MM.1S (cell line): ENCODE data around the gene FOXL3.

Experiments
- DNase-seq: peaks from one replicate; pipeline ENCODE4 v3.0.0-alpha.2; 2015
- H2AFZ ChIP-seq: fragments of 300-600 bp; sonication (generic); 2 replicates; pipeline ENCODE4 v1.6.0; 2016; ENCODE audit warnings: antibody characterized with exemption, low read length
- H3F3A ChIP-seq: fragments of 300-600 bp; sonication (generic); 2 replicates; pipeline ENCODE4 v1.6.1; 2016; ENCODE audit warnings: mild to moderate bottlenecking, antibody characterized with exemption, low read length, moderate library complexity, mixed read lengths; ENCODE audit not compliant: insufficient read depth
- H3K27ac ChIP-seq: fragments of 300-600 bp; sonication (generic); 2 replicates; pipeline ENCODE4 v1.5.1; 2016; ENCODE audit warnings: mild to moderate bottlenecking, low read length
- H3K27me3 ChIP-seq: fragments of 300-600 bp; sonication (generic); replicated peaks from 2 replicates; pipeline ENCODE4 v1.6.0; 2016; ENCODE audit warnings: low read length; ENCODE audit not compliant: insufficient read depth
- H3K36me3 ChIP-seq: fragments of 300-600 bp; sonication (generic); replicated peaks from 2 replicates; pipeline ENCODE4 v1.6.1; 2016; ENCODE audit warnings: mild to moderate bottlenecking, low read length, mixed read lengths; ENCODE audit not compliant: insufficient read depth
- H3K4me1 ChIP-seq: fragments of 300-600 bp; sonication (generic); 2 replicates; pipeline ENCODE4 v1.6.1; 2016; ENCODE audit warnings: low read length, mixed read lengths
- H3K4me2 ChIP-seq: fragments of 300-600 bp; sonication (generic); 2 replicates; pipeline ENCODE4 v1.6.0; 2016; ENCODE audit warnings: low read depth, low read length
- H3K4me3 ChIP-seq: fragments of 300-600 bp; sonication (generic); 2 replicates; pipeline ENCODE4 v1.5.1; 2016; ENCODE audit warnings: low read length, mixed read lengths
- H3K79me2 ChIP-seq: fragments of 300-600 bp; sonication (generic); 2 replicates; pipeline ENCODE4 v1.6.1; 2016; ENCODE audit warnings: mixed run types, low read length, mixed read lengths
- H3K9ac ChIP-seq: fragments of 300-600 bp; sonication (generic); 2 replicates; pipeline ENCODE4 v1.6.1; 2016; ENCODE audit warnings: low read length, mixed read lengths
- H3K9me2 ChIP-seq: fragments of 300-600 bp; sonication (generic); replicated peaks from 2 replicates; pipeline ENCODE4 v1.6.1; 2016; ENCODE audit warnings: mild to moderate bottlenecking, low read length, mixed read lengths; ENCODE audit not compliant: insufficient read depth
- H3K9me3 ChIP-seq: fragments of 300-600 bp; sonication (generic); replicated peaks from 2 replicates; pipeline ENCODE4 v1.6.1; 2016; ENCODE audit warnings: mild to moderate bottlenecking, low read length, mixed read lengths; ENCODE audit not compliant: insufficient read depth
- H4K20me1 ChIP-seq: fragments of 300-600 bp; sonication (generic); 2 replicates; pipeline ENCODE4 v1.6.1; 2016; ENCODE audit warnings: mild to moderate bottlenecking, low read length, moderate library complexity, mixed read lengths; ENCODE audit not compliant: insufficient read depth
- CTCF ChIP-seq: fragments of 300-600 bp; sonication (generic); IDR thresholded peaks from 2 replicates; pipeline ENCODE4 v1.5.1; 2016; ENCODE audit warnings: antibody characterized with exemption, low read length, mixed read lengths
- EZH2 ChIP-seq: fragments of 300-600 bp; sonication (generic); optimal IDR thresholded peaks from 2 replicates; pipeline ENCODE3; 2017; ENCODE audit warnings: low read depth, mild to moderate bottlenecking, antibody characterized with exemption, low read length, mixed read lengths
- EZH2phosphoT487 ChIP-seq: fragments of 300-600 bp; sonication (generic); IDR thresholded peaks from 2 replicates; pipeline ENCODE4 v1.6.1; 2018; ENCODE audit warnings: antibody characterized with exemption, low read length

FOXL3 gene

GRCh38 chr7:247181-247580 is 42.8 kb upstream of the FOXL3 start:
- TF ChIP-seq EZH2phosphoT487, result no peak
- no peak for TF ChIP-seq CTCF
- no peak for TF ChIP-seq EZH2
- Histone ChIP-seq H3K79me2 (no peaks in the 10 kb centered on the region), H3K9me3 (no peaks in the 10 kb centered on the region), H3K9me2 (no peaks in the 10 kb centered on the region), H3K4me3 (no peak overlapping the region), H4K20me1 (no peaks in the 10 kb centered on the region), H3K9ac (no peak overlapping the region), H3K36me3 (no peaks in the 10 kb centered on the region), H3K27ac (no peak overlapping the region), H2AFZ (no peak overlapping the region), H3K4me2 (no peak overlapping the region), H3F3A (no peaks in the 10 kb centered on the region), H3K27me3 (no peaks in the 10 kb centered on the region), H3K4me1 (no peaks in the 10 kb centered on the region)
- DNase-seq, result no peak

GRCh38 chr7:247636-248035 is 42.3 kb upstream of the FOXL3 start:
- TF ChIP-seq EZH2 (no peak), EZH2phosphoT487 (no peak), CTCF (no peak)
- H3K4me2 ChIP-seq, result no peak overlapping the region
- no peak overlapping the region for H3K4me3 ChIP-seq
- no peaks in the 10 kb centered on the region for H3K9me3 ChIP-seq
- no peak overlapping the region for H3K27ac ChIP-seq
- no peaks in the 10 kb centered on the region for H3K36me3 ChIP-seq
- H3K27me3 ChIP-seq, result no peaks in the 10 kb centered on the region
- H3K79me2 ChIP-seq, result no peaks in the 10 kb centered on the region
- H3K4me1 ChIP-seq, result no peaks in the 10 kb centered on the region
- no peak overlapping the region for H3K9ac ChIP-seq
- H3F3A ChIP-seq, result no peaks in the 10 kb centered on the region
- H2AFZ ChIP-seq, result no peak overlapping the region
- no peaks in the 10 kb centered on the region for H3K9me2 ChIP-seq
- DNase-seq, result no peak
- no peaks in the 10 kb centered on the region for H4K20me1 ChIP-seq

- no peak overlapping the region for H3K27ac ChIP-seq
- TF ChIP-seq EZH2phosphoT487 (no peak), EZH2 (no peak), CTCF (no peak)
Observed at GRCh38 chr7:248732-249435, 41.1 kb upstream of the FOXL3 start.

More at GRCh38 chr7:248732-249435, 41.1 kb upstream of the FOXL3 start:
- no peak for DNase-seq
- Histone ChIP-seq H3K79me2 (no peaks in the 10 kb centered on the region), H3K4me3 (no peak overlapping the region), H3K4me2 (no peak overlapping the region), H2AFZ (no peak overlapping the region), H3K9me3 (no peaks in the 10 kb centered on the region), H4K20me1 (no peaks in the 10 kb centered on the region), H3K36me3 (no peaks in the 10 kb centered on the region), H3K27me3 (no peaks in the 10 kb centered on the region), H3F3A (no peaks in the 10 kb centered on the region), H3K9ac (no peak overlapping the region), H3K4me1 (no peaks in the 10 kb centered on the region), H3K9me2 (no peaks in the 10 kb centered on the region)
